Stomach (tissue), 4 donors: Measurements from ENCODE around the gene TANC1.

Experiments
- CTCF ChIP-seq, 7 experiments: fragments of 450-650 bp in 4 of 7; fragments of 200-600 bp in 3 of 7; sonication (generic) in 3 of 7; IDR thresholded peaks; one replicate each; pipeline ENCODE4 v1.5.1; 2016 to 2019; ENCODE audit warnings: antibody characterized with exemption in 7 of 7, control low read depth in 2 of 7, mild to moderate bottlenecking in 1 of 7
- POLR2A ChIP-seq, 4 donors: fragments of 450-650 bp; IDR thresholded peaks; one replicate each; pipeline ENCODE4 v1.6.1; 2016; ENCODE audit warnings: antibody characterized with exemption in 4 of 4, control low read depth in 2 of 4, mild to moderate bottlenecking in 1 of 4, moderate library complexity in 1 of 4

DNA sequence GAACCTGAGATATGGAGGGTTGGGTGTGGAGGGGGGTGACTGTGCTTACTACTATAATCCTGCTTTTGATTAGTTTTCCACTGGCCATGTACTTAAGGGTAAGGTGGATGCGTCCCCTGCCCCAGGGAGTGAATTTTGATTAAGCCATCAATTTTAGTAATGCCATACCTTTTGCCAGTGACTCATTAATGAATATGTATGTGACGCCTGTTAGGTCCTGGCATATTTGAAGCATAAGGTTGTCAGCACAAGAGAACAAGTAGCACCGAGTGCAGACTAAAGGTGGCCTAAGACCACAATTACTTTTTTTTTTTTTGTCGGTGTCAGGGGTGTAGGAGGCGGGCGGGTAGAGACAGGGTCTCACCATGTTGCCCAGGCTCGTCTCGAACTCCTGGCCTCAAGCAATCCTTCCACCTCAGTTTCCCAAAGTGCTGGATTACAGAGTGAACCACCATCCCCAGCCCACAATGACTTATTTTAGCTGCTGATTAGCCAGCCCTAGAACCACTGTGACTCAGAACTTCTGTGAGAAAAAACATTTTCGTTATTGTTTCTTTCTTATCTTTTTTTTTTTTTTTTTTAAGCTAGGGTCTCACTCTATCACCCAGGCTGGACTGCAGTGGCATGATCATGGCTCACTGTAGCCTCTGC is 7.0 kb downstream of the TANC1 start:
- TF ChIP-seq POLR2A (IDR thresholded peaks at IDR 0.05) (no peak), CTCF (IDR thresholded peaks at IDR 0.05) (no peak)
